GM21367 (cell line): ENCODE data around the gene CES3.
A peak's percentile ranks its signal among the peaks of the same experiment; 100 is the strongest.
"Not testable (repeated sequence)": the region's sequence is repeated elsewhere in the genome, so short reads cannot be mapped to it uniquely, and the experiment has no call there.

Experiments
- ATAC-seq: cut with Tn5 transposase; IDR thresholded peaks from one replicate; pipeline ENCODE4 v1.9.1; 2021; ENCODE audit not compliant: unreplicated experiment

Gene CES3

DNA sequence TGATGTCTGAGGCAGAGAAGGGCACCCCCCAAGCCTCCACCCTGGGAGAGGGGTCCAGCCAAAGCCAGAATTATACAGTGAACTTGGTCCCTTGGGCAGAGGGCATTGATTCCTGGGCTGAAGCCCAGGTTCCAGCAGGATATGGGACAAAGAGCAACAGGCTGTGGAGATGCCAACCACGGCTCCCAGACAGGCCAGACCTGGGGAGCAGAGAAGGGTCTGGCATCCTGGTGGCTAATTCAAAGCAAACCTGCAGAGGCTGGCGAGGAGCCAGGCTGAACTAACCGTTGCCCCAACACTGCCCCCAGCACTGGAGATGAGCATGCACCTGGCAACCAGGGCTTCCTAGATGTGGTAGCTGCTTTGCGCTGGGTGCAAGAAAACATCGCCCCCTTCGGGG lies 3.0 kb downstream of the CES3 start:
- no peak for ATAC-seq

DNA sequence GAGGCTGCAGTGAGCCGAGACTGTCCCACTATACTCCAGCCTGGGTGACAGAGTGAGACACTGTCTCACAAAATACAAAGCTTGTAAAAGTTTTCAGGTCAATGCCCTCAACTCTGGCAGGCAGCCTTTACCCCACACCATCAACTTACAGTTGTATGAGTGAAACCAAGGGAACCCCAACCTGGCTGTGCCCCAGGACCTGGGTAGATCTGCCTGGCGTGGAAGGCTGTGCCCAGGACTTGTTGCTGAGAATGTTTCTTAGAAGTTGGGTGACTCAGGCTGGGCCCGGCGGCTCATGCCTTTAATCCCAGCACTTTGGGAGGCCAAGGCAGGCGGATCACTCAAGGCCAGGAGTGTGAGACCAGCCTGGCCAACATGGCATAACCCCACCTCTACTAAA lies 7.8 kb downstream of the CES3 start:
- ATAC-seq = no peak

DNA sequence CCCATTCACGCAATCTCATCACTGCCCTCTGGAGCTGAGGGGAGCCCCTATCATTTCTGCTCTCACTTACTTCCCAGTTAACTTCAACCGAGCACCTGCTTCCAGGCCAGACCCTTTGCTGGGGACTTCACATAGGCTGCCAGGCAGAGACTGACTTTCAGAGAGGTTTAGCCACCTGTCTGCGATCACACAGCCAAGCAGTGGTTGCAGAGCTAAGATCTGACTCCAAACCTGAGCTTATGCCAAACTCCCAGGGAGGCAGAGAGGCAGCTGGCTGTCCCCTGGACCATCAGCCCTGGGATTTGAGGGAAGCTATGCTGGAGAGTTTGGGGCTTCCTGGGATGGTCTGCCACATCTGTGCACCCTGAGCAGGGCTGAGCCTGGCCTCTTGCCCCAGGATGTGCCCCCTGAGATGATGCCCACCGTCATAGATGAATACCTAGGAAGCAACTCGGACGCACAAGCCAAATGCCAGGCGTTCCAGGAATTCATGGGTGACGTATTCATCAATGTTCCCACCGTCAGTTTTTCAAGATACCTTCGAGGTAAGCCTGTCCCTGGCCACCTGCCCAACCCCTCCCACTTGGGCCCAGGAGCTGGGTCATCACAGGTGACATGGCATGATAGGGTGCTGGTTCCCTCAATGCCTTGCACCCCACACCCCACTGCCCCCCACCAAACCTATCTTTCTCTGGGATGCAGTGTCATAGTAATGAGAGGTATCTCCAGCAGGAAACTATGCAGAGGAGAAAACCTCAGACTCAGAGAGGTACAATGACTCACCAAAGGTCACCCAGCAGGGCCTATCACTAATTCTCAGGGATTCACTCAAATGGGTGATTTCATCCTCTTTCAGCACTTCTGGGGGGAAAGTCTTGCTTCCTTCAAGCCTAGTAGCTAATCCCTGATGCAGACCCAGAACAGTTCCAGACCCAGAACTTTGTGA lies 10.0 kb downstream of the CES3 start:
- no peak for ATAC-seq

DNA sequence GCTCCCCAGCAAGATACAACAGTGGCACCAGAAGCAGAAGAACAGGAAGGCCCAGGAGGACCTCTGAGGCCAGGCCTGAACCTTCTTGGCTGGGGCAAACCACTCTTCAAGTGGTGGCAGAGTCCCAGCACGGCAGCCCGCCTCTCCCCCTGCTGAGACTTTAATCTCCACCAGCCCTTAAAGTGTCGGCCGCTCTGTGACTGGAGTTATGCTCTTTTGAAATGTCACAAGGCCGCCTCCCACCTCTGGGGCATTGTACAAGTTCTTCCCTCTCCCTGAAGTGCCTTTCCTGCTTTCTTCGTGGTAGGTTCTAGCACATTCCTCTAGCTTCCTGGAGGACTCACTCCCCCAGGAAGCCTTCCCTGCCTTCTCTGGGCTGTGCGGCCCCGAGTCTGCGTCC lies 11.9 kb downstream of the CES3 start:
- ATAC-seq = no peak

DNA sequence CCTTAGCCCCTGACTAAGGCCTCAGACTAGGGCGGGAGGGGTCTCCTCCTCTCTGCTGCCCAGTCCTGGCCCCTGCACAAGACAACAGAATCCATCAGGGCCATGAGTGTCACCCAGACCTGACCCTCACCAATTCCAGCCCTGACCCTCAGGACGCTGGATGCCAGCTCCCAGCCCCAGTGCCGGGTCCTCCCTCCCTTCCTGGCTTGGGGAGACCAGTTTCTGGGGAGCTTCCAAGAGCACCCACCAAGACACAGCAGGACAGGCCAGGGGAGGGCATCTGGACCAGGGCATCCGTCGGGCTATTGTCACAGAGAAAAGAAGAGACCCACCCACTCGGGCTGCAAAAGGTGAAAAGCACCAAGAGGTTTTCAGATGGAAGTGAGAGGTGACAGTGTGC lies 12.7 kb downstream of the CES3 start:
- no peak for ATAC-seq

DNA sequence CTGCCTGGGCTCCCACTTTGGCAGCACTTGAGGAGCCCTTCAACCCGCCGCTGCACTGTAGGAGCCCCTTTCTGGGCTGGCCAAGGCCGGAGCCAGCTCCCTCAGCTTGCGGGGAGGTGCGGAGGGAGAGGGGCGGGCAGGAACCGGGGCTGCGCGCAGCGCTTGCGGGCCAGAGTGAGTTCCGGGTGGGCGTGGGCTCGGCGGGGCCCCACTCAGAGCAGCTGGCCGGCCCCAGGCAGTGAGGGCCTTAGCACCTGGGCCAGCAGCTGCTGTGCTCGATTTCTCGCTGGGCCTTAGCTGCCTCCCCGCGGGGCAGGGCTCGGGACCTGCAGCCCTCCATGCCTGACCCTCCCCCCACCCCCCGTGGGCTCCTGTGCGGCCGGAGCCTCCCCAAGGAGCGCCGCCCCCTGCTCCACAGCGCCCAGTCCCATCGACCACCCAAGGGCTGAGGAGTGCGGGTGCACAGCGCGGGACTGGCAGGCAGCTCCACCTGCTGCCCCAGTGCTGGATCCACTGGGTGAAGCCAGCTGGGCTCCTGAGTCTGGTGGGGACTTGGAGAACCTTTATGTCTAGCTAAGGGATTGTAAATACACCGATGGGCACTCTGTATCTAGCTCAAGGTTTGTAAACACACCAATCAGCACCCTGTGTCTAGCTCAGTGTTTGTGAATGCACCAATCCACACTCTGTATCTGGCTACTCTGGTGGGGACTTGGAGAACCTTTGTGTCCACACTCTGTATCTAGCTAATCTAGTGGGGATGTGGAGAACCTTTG lies 13.3 kb downstream of the CES3 start:
- not testable (repeated sequence) for ATAC-seq

DNA sequence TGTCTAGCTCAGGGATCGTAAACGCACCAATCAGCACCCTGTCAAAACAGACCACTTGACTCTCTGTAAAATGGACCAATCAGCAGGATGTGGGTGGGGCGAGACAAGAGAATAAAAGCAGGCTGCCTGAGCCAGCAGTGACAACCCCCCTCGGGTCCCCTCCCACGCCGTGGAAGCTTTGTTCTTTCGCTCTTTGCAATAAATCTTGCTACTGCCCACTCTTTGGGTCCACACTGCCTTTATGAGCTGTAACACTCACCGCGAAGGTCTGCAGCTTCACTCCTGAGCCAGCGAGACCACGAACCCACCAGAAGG lies 13.8 kb downstream of the CES3 start:
- not testable (repeated sequence) for ATAC-seq

DNA sequence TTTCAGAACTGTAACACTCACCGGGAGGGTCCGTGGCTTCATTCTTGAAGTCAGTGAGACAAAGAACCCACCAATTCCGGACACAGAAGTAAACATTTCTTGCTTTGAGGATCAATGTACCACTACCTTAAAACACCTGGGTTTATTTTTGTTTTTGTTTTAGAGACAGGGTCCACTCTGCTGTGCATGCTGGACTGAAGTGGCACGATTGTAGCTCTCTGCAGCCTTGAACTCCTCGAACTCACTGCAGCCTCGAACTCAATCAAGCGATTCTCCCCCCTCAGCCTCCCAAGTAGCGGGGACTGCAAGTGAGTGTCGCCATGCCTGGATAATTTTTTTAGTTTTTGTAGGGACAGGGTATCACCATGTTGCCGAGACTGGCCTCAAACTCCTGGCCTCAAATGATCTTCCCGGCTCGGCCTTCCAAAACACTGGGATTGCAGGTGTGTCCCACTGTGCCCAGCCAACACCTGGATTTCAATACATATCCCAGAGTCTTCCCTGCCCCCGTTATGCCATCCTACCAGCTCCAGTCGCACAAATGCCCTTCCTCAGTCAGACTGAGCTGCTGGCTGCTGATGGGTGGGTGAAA lies 14.3 kb downstream of the CES3 start:
- ATAC-seq = no peak

DNA sequence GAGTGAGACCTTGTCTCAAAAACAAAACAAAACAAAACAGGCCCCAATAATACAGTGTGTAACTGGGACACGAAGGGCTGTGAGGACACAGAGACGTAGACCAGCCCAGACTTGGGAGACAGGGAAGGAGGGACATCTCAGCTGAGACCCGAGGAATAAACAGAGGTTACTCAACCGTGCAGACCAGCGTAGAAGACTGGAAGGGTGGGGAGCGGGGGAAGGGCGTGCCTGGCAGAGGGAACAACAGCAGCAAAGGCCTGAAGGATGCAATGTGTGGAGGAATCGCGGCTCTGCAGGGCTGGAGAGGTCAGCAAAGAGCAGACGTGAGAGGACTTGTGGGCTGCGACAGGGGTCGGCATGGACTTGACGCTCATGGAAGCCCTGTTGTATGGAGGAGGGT lies 15.7 kb downstream of the CES3 start:
- no peak for ATAC-seq

DNA sequence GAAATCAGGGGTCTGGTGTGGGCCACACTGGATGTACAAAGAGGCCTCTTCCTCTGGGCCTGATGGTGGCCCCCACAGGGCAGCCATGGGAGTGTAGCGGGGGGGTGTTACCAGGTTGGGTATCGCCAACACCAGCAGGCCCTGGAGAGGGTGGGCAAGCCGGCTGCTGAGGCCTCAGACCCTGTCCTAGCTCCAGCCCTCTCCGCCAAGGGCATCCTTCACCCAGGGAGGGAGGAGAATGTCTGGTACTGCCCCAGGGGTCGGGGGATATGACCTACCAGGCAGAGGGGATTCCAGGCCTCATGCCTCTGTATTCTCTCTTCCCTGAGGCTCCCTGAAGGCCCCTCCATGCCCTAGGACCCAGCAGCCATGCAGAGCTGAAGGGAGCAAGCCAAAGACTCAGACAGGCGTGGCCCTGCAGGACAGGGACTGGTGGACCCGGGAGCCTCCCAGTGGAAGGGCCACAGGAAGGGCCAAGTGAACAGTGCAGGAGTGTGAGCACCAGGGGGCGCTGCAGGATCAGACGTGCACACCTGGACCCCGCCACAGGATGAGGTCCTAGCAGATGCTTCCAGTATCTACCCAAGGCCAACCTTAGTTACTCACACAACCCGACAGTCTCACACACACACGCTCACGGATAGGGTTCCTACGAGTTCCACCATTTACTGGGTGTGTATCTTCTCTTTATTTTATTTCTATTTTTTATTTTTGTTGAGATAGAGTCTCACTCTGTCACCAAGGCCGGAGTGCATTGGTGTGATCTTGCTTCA lies 16.5 kb downstream of the CES3 start:
- peak; percentile 62 for ATAC-seq

DNA sequence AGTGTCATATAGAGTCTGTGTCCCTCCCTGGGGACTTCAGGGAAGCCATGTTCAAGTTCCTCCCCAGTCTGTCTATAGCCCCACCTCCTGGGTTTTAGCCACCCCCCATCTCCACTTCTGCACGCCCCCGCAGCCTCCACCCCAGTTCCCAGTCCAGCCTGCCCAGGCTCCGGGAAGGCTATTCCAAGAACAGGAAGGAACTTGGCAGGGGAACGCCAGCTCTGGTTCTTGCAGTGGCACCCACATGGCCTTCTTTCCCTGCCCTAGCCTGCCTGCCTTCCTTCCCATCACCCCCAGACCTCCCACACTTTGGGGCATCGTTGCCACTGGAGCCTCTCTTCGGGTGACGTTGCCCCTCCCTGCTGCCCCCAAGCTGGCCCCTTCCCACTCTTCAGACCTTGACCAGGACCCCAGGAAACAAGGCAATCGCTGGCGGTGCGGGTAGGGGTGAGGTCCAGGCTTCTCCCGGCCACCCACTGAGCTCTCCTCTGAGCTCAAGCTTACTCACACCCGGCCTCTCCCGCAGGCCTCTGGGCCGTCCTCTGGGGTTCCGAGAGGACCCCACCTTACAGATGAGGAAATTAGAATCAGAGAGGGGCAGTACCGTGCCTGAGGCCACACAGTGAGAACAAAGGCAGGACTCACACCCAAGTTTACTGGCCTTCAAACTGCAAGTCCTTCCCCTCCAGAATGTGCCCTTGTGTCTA lies 18.1 kb downstream of the CES3 start:
- ATAC-seq = no peak

DNA sequence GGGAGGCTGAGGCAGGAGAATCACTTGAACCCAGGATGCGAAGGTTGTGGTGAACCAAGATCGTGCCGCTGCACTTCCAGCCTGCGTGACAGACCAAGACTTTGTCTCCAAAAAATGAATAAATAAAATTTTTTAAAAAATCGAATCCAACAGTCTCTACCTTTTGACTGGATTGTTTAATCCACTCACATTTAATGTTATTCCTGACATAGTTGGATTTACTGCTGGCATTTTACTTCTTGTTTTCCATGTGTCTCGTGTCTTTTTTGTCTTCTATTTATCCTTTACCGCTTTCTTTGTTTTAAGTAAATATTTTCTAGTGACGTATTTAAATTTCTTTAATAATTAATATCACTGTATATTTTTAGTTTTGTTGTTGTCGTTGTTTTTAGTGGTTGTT lies 22.0 kb downstream of the CES3 start:
- ATAC-seq = no peak

DNA sequence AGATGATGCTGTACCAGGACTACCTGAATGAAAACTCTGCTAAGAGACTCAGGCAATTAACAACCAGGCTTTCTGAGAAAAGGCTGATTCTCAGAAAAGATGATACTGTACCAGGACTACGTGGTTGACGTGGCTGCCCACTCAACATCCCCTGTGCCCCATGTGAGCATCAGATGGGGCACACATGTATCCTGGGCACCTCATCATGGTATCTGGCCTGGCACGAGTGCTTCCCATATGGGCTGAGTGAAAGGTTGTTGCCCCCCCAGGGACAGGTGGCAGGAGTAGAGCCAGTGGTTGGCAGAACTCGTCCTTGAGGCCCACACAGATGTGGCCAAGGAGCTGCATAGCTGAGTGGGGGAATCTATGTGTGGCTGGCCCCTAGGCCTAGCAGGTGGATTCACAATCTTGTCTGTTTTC lies 23.8 kb downstream of the CES3 start:
- no peak for ATAC-seq

DNA sequence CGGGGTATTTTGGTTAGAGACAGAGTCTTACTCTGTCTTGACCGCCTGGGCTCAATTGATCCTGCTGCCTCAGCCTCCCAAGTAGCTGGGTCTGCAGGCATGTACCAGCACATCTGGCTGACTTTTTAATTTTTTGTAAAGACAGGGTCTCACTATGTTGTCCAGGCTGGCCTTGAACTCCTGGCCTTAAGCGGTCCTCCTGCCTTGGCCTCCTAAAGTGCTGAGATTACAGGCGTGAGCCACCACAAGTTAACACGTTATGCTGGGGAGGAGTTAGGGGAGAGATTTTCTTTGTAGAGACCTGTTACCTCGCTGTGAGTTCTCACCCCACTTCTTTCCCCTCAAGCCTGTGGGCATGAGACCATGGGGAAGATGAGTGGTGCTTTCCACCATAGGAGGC lies 25.5 kb downstream of the CES3 start:
- no peak for ATAC-seq

DNA sequence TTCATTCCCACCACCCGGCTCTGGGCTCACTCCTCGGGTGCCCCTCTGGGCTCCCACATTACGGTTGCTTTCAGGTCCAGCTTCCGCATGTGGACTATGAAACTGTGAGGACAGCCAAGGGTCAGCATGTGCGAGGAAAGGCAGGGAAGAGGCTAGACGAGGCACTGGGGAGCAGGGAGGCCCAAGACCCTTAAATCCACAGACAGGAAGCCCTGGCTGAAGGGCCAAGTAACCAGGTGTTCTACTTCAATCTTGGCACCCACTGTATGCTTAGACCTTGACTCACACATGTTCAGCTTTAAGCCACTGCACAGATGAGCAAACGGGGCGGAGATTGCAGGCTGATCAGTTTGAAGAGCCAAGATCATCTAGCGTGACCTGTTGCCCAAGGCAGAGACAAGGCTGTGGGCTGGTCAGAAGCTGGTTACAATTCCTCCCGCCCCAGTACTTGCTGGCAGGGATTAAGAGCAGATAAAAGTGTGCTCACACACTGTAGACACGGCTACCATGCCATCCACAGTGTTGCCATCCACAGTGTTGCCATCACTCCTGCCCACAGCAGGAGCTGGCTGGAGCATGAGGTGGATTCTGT lies 27.2 kb downstream of the CES3 start, which contains the start of gene CES4A:
CES4A (plus strand) TSS at position 393 of the 592 bp plus-strand sequence; CDS start at position 577, 184 bp downstream.
- no peak for ATAC-seq

DNA sequence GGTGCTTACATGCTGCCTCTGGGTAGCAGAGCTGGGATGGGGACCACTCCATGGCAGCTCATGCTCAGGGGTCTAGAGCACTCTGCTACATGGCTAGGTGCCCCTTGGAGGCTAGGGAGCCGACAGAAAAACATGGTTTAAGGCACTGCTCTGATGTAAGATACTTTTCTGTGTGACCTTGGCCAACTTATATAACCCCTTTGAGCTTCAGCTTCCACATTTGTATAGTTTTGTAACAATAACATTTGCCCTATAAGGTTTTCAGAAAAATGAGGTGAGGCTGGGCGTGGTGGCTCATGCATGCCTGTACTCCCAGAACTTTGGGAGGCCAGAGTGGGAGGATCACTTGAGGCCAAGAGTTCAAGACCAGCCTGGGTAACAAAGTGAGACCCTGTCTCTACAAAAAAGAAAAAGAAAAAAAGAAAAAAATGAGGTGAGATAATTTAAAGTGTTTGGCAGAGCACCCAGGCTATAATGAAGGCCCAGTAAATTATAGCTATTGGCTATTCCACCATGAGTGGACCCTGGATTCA lies 30.5 kb downstream of the CES3 start:
- no peak for ATAC-seq

DNA sequence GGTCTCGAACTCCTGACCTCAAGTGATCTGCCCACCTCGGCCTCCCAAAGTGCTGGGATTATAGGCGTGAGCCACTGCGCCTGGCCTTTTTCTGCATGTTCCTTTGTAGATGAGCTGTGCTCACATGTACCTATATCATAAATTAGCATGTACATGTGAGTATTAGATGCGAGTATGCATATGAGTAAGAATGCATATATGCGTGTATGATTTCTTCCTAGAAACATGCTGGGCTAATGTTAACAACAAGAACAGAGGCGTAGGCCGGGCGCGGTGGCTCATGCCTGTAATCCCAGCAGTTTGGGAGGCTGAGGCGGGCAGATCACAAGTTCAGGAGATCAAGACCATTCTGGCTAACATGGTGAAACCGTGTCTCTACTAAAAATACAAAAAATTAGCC lies 32.5 kb downstream of the CES3 start:
- not testable (repeated sequence) for ATAC-seq

DNA sequence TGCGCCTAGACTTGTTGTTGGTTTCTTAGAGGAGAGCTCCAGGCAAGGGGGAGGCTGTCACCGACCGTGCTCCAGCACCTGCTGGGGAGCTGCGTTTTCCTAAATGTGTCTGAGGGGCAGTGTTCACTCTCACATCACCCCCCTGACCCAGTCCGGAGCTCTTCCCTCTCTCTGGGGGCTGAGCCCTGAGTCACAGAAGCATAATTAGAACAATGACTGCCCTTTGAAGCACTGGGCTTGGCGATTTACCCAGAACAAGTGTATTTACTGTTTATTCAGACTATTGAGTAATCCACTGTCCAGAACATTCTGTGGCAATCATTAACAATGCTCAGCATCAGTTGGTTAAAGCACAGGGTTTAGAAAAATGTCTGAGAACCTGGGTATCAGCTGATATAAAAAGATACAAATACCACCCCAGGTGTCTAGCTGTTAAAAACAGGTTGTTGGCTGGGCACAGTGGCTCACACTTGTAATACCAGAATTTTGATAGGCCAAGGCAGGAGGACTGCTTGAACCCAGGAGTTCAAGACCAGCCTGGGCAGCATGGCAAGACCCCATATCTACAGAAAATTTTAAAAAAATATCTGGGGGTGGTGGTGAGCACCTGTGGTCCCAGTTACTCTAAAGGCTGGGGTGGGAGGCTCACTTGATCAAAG lies 35.4 kb downstream of the CES3 start:
- no peak for ATAC-seq

DNA sequence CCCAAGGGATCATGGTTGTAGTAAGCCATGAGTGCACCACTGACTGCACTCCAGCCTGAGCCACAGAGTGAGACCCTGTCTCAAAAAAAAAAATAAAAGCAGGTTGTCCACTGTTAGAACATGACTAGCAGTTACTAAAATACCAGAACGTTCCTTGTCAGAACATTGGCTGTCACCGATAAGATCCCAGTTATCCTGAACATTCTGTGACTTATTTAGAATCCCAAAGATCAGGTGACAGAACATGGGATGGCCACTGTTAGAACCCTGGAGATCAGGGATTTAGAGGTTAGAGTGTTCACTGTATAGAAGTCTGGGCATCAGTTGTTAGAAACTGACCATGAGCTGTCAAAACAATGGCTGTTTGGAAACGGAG lies 35.9 kb downstream of the CES3 start:
- ATAC-seq = no peak
